KMS-11 (cell line): ENCODE measurements around the gene OR5AR1.

Experiments
- H2AFZ ChIP-seq: fragments of 200-600 bp; sonication (generic); 2 replicates; pipeline ENCODE4 v1.6.1; 2016; ENCODE audit warnings: antibody characterized with exemption, mixed run types, low read depth
- H3K27ac ChIP-seq: fragments of 200-600 bp; sonication (generic); 2 replicates; pipeline ENCODE4 v1.6.1; 2016; ENCODE audit warnings: mild to moderate bottlenecking, mixed run types
- H3K27me3 ChIP-seq: fragments of 200-600 bp; sonication (generic); 2 replicates; pipeline ENCODE4 v1.6.1; 2017; ENCODE audit warnings: mild to moderate bottlenecking, low read depth, mixed run types, moderate library complexity; ENCODE audit not compliant: insufficient read depth
- H3K36me3 ChIP-seq: fragments of 200-600 bp; sonication (generic); 2 replicates; pipeline ENCODE4 v1.6.1; 2017; ENCODE audit warnings: mild to moderate bottlenecking, mixed run types; ENCODE audit not compliant: insufficient read depth
- H3K4me1 ChIP-seq: fragments of 200-600 bp; sonication (generic); 2 replicates; pipeline ENCODE4 v1.6.1; 2016; ENCODE audit warnings: mild to moderate bottlenecking, low read depth, mixed run types; ENCODE audit not compliant: poor library complexity, severe bottlenecking
- H3K4me2 ChIP-seq: fragments of 200-600 bp; sonication (generic); 2 replicates; pipeline ENCODE4 v1.7.0; 2016; ENCODE audit warnings: mild to moderate bottlenecking, mixed run types
- H3K4me3 ChIP-seq: fragments of 200-600 bp; sonication (generic); IDR thresholded peaks from 2 replicates; pipeline ENCODE4 v1.6.1; 2017; ENCODE audit warnings: low read depth, low read length, mixed read lengths; ENCODE audit not compliant: insufficient read depth
- H3K79me2 ChIP-seq: fragments of 200-600 bp; sonication (generic); 2 replicates; pipeline ENCODE4 v1.6.1; 2016; ENCODE audit warnings: low read depth, mixed run types; ENCODE audit not compliant: insufficient read depth
- H3K9ac ChIP-seq: fragments of 200-600 bp; sonication (generic); 2 replicates; pipeline ENCODE4 v1.6.1; 2016; ENCODE audit warnings: mild to moderate bottlenecking, mixed run types
- H4K20me1 ChIP-seq: fragments of 200-600 bp; sonication (generic); 2 replicates; pipeline ENCODE4 v1.6.1; 2016; ENCODE audit warnings: mild to moderate bottlenecking, mixed run types; ENCODE audit not compliant: insufficient read depth
- CTCF ChIP-seq: fragments of 200-600 bp; sonication (generic); conservative IDR thresholded peaks from 2 replicates; pipeline ENCODE4 v1.6.1; 2017; ENCODE audit warnings: low read depth, mild to moderate bottlenecking, antibody characterized with exemption, low read length, moderate library complexity, mixed read lengths

The OR5AR1 gene

GRCh38 chr11:56663386-56663785 is at the start of gene OR5AR1:
Gene OR5AR1 (plus strand): TSS chr11:56663686. CDS start chr11:56663686, 0 bp downstream.
- Histone ChIP-seq H3K4me2 (no peak within 1 kb of the TSS), H3K4me3 (no peak within 1 kb of the TSS), H2AFZ (no peak within 1 kb of the TSS), H3K27ac (no peak within 1 kb of the TSS), H3K4me1 (no peaks in the 10 kb centered on the region), H3K79me2 (no peaks in the 10 kb centered on the region), H4K20me1 (no peaks in the 10 kb centered on the region), H3K9ac (no peak within 1 kb of the TSS), H3K36me3 (no peaks in the 10 kb centered on the region), H3K27me3 (no peaks in the 10 kb centered on the region)
- no peak for TF ChIP-seq CTCF

GRCh38 chr11:56624661-56625110 is 38.8 kb upstream of the OR5AR1 start:
- Histone ChIP-seq H2AFZ (no peak overlapping the region), H3K27me3 (no peaks in the 10 kb centered on the region), H3K4me3 (no peak overlapping the region), H3K4me2 (no peak overlapping the region), H3K4me1 (no peaks in the 10 kb centered on the region), H3K36me3 (no peaks in the 10 kb centered on the region), H3K79me2 (no peaks in the 10 kb centered on the region), H3K9ac (no peak overlapping the region), H4K20me1 (no peaks in the 10 kb centered on the region), H3K27ac (no peak overlapping the region)
- TF ChIP-seq CTCF, result peak; percentile 38; the same call in 1 of the 2 replicates

- no peak overlapping the region for H3K4me2 ChIP-seq
- no peak overlapping the region for H2AFZ ChIP-seq
- H3K36me3 ChIP-seq, result no peaks in the 10 kb centered on the region
- no peaks in the 10 kb centered on the region for H3K27me3 ChIP-seq
- H3K4me1 ChIP-seq, result no peaks in the 10 kb centered on the region
- no peaks in the 10 kb centered on the region for H4K20me1 ChIP-seq
- no peak for TF ChIP-seq CTCF
- no peak overlapping the region for H3K9ac ChIP-seq
- H3K4me3 ChIP-seq, result no peak overlapping the region
- H3K79me2 ChIP-seq, result no peaks in the 10 kb centered on the region
- no peak overlapping the region for H3K27ac ChIP-seq
These were observed 37.5 kb upstream of the OR5AR1 start for GRCh38 chr11:56625946-56626345.

- Histone ChIP-seq H3K4me3 (no peak overlapping the region), H3K9ac (no peak overlapping the region), H3K4me2 (no peak overlapping the region), H4K20me1 (no peaks in the 10 kb centered on the region), H3K79me2 (no peaks in the 10 kb centered on the region), H3K27ac (no peak overlapping the region), H3K36me3 (no peaks in the 10 kb centered on the region), H3K27me3 (no peaks in the 10 kb centered on the region), H3K4me1 (no peaks in the 10 kb centered on the region), H2AFZ (no peak overlapping the region)
- no peak for TF ChIP-seq CTCF
These were observed 31.2 kb upstream of the OR5AR1 start for GRCh38 chr11:56632329-56632728.
